Measurements from ENCODE around the gene PRDM4. TPM values are rescaled to one million over a fixed set of nuclear protein-coding genes. Genes with fewer than 3 reads are reported as not detected.

The PRDM4 gene
- total RNA-seq, 1 experiment from 2014 or later = 45.8 TPM

- no peak for DNase-seq (ENCODE audit: unreplicated experiment)
- no peak overlapping the region for H3K4me3 Mint-ChIP-seq (ENCODE audit: unreplicated experiment)
- ChIA-PET POLR2A (no interaction called here), CTCF (interaction anchor here (0.6 kb wide), 1 partner anchor 1149 kb away, joined by 4 read pairs; no protein-coding TSS in a partner anchor)
- H3K27ac Mint-ChIP-seq (ENCODE audit: low read depth, unreplicated experiment) = no peak overlapping the region
- BruUV-seq (replicated peaks) = no TSS peak
- H3K27me3 Mint-ChIP-seq (ENCODE audit: insufficient read depth, unreplicated experiment) = peaks cover 48% of the 10 kb centered on the region
- intact Hi-C loops (cut with micrococcal nuclease) = no loop called here
- no peak for TF ChIP-seq CTCF (IDR thresholded peaks at IDR 0.05; ENCODE audit: unreplicated experiment)
- no peaks in the 10 kb centered on the region for H3K4me1 Mint-ChIP-seq (ENCODE audit: insufficient read depth, unreplicated experiment)
- no peaks in the 10 kb centered on the region for H3K9me3 Mint-ChIP-seq (ENCODE audit: unreplicated experiment)
- no peaks in the 10 kb centered on the region for H3K36me3 Mint-ChIP-seq (ENCODE audit: insufficient read depth, unreplicated experiment)
Measured at GRCh38 chr12:107801150-107801549, 40.2 kb upstream of the PRDM4 start.

GRCh38 chr12:107798580-107798979, 37.6 kb upstream of the PRDM4 start:
- Mint-ChIP-seq H3K27ac (ENCODE audit: low read depth, unreplicated experiment) (no peak overlapping the region), H3K9me3 (ENCODE audit: unreplicated experiment) (no peaks in the 10 kb centered on the region), H3K4me3 (ENCODE audit: unreplicated experiment) (no peak overlapping the region), H3K27me3 (ENCODE audit: insufficient read depth, unreplicated experiment) (peaks cover 64% of the 10 kb centered on the region), H3K36me3 (ENCODE audit: insufficient read depth, unreplicated experiment) (no peaks in the 10 kb centered on the region), H3K4me1 (ENCODE audit: insufficient read depth, unreplicated experiment) (no peaks in the 10 kb centered on the region)
- TF ChIP-seq CTCF (IDR thresholded peaks at IDR 0.05; ENCODE audit: unreplicated experiment) = no peak
- no TSS peak for BruUV-seq (replicated peaks)
- intact Hi-C loops (cut with micrococcal nuclease) = no loop called here
- ChIA-PET CTCF (no interaction called here), POLR2A (no interaction called here)
- DNase-seq (ENCODE audit: unreplicated experiment) = no peak

GRCh38 chr12:107794451-107794850, 33.5 kb upstream of the PRDM4 start:
- BruUV-seq (replicated peaks) = no TSS peak
- TF ChIP-seq CTCF (IDR thresholded peaks at IDR 0.05; ENCODE audit: unreplicated experiment) = no peak
- ChIA-PET CTCF (interaction anchor here (0.7 kb wide), 1 partner anchor 187 kb away, joined by 3 read pairs; no protein-coding TSS in a partner anchor), POLR2A (no interaction called here)
- no peaks in the 10 kb centered on the region for H3K9me3 Mint-ChIP-seq (ENCODE audit: unreplicated experiment)
- intact Hi-C loops (cut with micrococcal nuclease) = no loop called here
- no peaks in the 10 kb centered on the region for H3K36me3 Mint-ChIP-seq (ENCODE audit: insufficient read depth, unreplicated experiment)
- no peak overlapping the region for H3K27ac Mint-ChIP-seq (ENCODE audit: low read depth, unreplicated experiment)
- peaks cover 70% of the 10 kb centered on the region for H3K27me3 Mint-ChIP-seq (ENCODE audit: insufficient read depth, unreplicated experiment)
- no peak for DNase-seq (ENCODE audit: unreplicated experiment)
- H3K4me3 Mint-ChIP-seq (ENCODE audit: unreplicated experiment) = no peak overlapping the region
- no peaks in the 10 kb centered on the region for H3K4me1 Mint-ChIP-seq (ENCODE audit: insufficient read depth, unreplicated experiment)

- Mint-ChIP-seq H3K4me3 (ENCODE audit: unreplicated experiment) (no peak overlapping the region), H3K36me3 (ENCODE audit: insufficient read depth, unreplicated experiment) (no peaks in the 10 kb centered on the region), H3K4me1 (ENCODE audit: insufficient read depth, unreplicated experiment) (no peaks in the 10 kb centered on the region), H3K27me3 (ENCODE audit: insufficient read depth, unreplicated experiment) (peaks cover 47% of the 10 kb centered on the region), H3K9me3 (ENCODE audit: unreplicated experiment) (no peaks in the 10 kb centered on the region), H3K27ac (ENCODE audit: low read depth, unreplicated experiment) (no peak overlapping the region)
- ChIA-PET POLR2A (interaction anchor here (0.6 kb wide), 1 partner anchor 96 kb away, joined by 3 read pairs; no protein-coding TSS in a partner anchor), CTCF (interaction anchor here (0.6 kb wide), 1 partner anchor 118 kb away, joined by 3 read pairs; no protein-coding TSS in a partner anchor)
- BruUV-seq (replicated peaks) = no TSS peak
- DNase-seq (ENCODE audit: unreplicated experiment) = no peak
- intact Hi-C loops (cut with micrococcal nuclease) = no loop called here
- TF ChIP-seq CTCF (IDR thresholded peaks at IDR 0.05; ENCODE audit: unreplicated experiment) = no peak
Measured at GRCh38 chr12:107791465-107792089, 30.6 kb upstream of the PRDM4 start.
